Smooth muscle cell (in vitro differentiated cells): ENCODE data around the gene COQ8A. TPM values are rescaled to one million over a fixed set of nuclear protein-coding genes. Genes with fewer than 3 reads are reported as not detected.

ENCODE experiments used
- DNase-seq: peaks from one replicate; lab custom pipeline; 2025; ENCODE audit not compliant: unreplicated experiment; lab: John Stamatoyannopoulos, UW
- H2AFZ ChIP-seq: fragments of 200-600 bp; sonication (generic); 2 replicates; pipeline ENCODE4 v1.6.0; 2016; ENCODE audit warnings: antibody characterized with exemption, low read depth, mild to moderate bottlenecking
- H3F3A ChIP-seq: fragments of 200-600 bp; sonication (generic); 2 replicates; pipeline ENCODE4 v1.6.0; 2017; ENCODE audit warnings: antibody characterized with exemption, low read depth
- H3K27ac ChIP-seq: fragments of 200-600 bp; sonication (generic); 2 replicates; pipeline ENCODE4 v1.5.1; 2016; ENCODE audit warnings: low read depth, mild to moderate bottlenecking
- H3K27me3 ChIP-seq: fragments of 200-600 bp; sonication (generic); 2 replicates; pipeline ENCODE4 v1.6.1; 2016; ENCODE audit warnings: low read depth, mild to moderate bottlenecking
- H3K36me3 ChIP-seq: fragments of 200-600 bp; sonication (generic); 2 replicates; pipeline ENCODE4 v1.5.1; 2016; ENCODE audit warnings: low read depth
- H3K4me1 ChIP-seq: fragments of 200-600 bp; sonication (generic); 2 replicates; pipeline ENCODE4 v1.5.1; 2016; ENCODE audit warnings: low read depth
- H3K4me2 ChIP-seq: fragments of 200-600 bp; sonication (generic); 2 replicates; pipeline ENCODE4 v1.6.0; 2016; ENCODE audit warnings: mild to moderate bottlenecking
- H3K4me3 ChIP-seq: fragments of 200-600 bp; sonication (generic); 2 replicates; pipeline ENCODE4 v1.5.1; 2016; ENCODE audit warnings: mild to moderate bottlenecking
- H3K79me2 ChIP-seq: fragments of 200-600 bp; sonication (generic); 2 replicates; pipeline ENCODE4 v1.6.0; 2016; ENCODE audit warnings: low read depth, mild to moderate bottlenecking
- H3K9ac ChIP-seq: fragments of 200-600 bp; sonication (generic); 2 replicates; pipeline ENCODE4 v1.6.0; 2016; ENCODE audit warnings: low read depth
- H3K9me3 ChIP-seq: fragments of 200-600 bp; sonication (generic); replicated peaks from 2 replicates; pipeline ENCODE4 v1.5.1; 2016; ENCODE audit warnings: low read depth
- H4K20me1 ChIP-seq: fragments of 200-600 bp; sonication (generic); 2 replicates; pipeline ENCODE4 v1.6.0; 2016; ENCODE audit warnings: low read depth
- CTCF ChIP-seq: fragments of 200-600 bp; sonication (generic); IDR thresholded peaks from 2 replicates; pipeline ENCODE4 v1.5.1; 2017; ENCODE audit warnings: borderline replicate concordance, mild to moderate bottlenecking, antibody characterized with exemption; ENCODE audit not compliant: insufficient read depth, poor library complexity, severe bottlenecking
- WGBS: methylation state at CpG from one replicate; pipeline ENCODE4 v1.1.7; 2016; ENCODE audit warnings: low lambda C conversion rate; 5-methylcytosine and 5-hydroxymethylcytosine counted together
- polyA plus RNA-seq: library from polyadenylated mRNA; unstranded; fragments of >200 nt; fragmentation: Nextera tagmentation; extraction: Ambion mirVana; gene quantifications from 2 replicates; pipeline ENCODE4 v1.2.1, GENCODE V29; 2016
- total RNA-seq: library from RNA; depleted of rRNA; stranded (reverse); fragments of >200 nt; gene quantifications from 2 replicates; pipeline ENCODE4 v1.2.3, GENCODE V29; 2014

The COQ8A gene
- total and polyA plus RNA-seq, 2 experiments from 2014 or later = 3.1 to 3.4 TPM

GRCh38 chr1:226960944-226961765, 21.1 kb downstream of the COQ8A start:
- no peaks in the 10 kb centered on the region for H3K36me3 ChIP-seq
- no peak overlapping the region for H2AFZ ChIP-seq
- H3K4me2 ChIP-seq = no peak overlapping the region

GRCh38 chr1:226962421-226963391, 22.6 kb downstream of the COQ8A start:
- H3K4me1 ChIP-seq = no peaks in the 10 kb centered on the region
- no peak for TF ChIP-seq CTCF
- H2AFZ ChIP-seq = no peak overlapping the region
- H3K9ac ChIP-seq = no peak overlapping the region
- no peak overlapping the region for H3K4me3 ChIP-seq
- 93% methylated on average over 28 of the region's 28 CpGs for WGBS
- DNase-seq = no peak
- no peak overlapping the region for H3K4me2 ChIP-seq
- H3K36me3 ChIP-seq = no peaks in the 10 kb centered on the region
- H3K79me2 ChIP-seq = no peaks in the 10 kb centered on the region
- H3K27me3 ChIP-seq = no peaks in the 10 kb centered on the region
- H3F3A ChIP-seq = no peaks in the 10 kb centered on the region
- no peaks in the 10 kb centered on the region for H4K20me1 ChIP-seq
- H3K9me3 ChIP-seq = no peaks in the 10 kb centered on the region
- H3K27ac ChIP-seq = no peak overlapping the region

More at GRCh38 chr1:226960944-226961765, 21.1 kb downstream of the COQ8A start:
- DNase-seq = no peak
- H3K9ac ChIP-seq = no peak overlapping the region
- H3F3A ChIP-seq = no peaks in the 10 kb centered on the region
- H3K27me3 ChIP-seq = no peaks in the 10 kb centered on the region
- no peaks in the 10 kb centered on the region for H3K4me1 ChIP-seq
- no peaks in the 10 kb centered on the region for H3K9me3 ChIP-seq
- H3K79me2 ChIP-seq = no peaks in the 10 kb centered on the region
- no peak for TF ChIP-seq CTCF
- no peak overlapping the region for H3K27ac ChIP-seq
- WGBS = 91% methylated on average over 12 of the region's 13 CpGs
- H3K4me3 ChIP-seq = no peak overlapping the region
- no peaks in the 10 kb centered on the region for H4K20me1 ChIP-seq

GRCh38 chr1:226964068-226964425, 24.0 kb downstream of the COQ8A start:
- no peaks in the 10 kb centered on the region for H3F3A ChIP-seq
- no peaks in the 10 kb centered on the region for H3K4me1 ChIP-seq
- H3K36me3 ChIP-seq = no peaks in the 10 kb centered on the region
- H3K27ac ChIP-seq = no peak overlapping the region
- H2AFZ ChIP-seq = no peak overlapping the region
- no peaks in the 10 kb centered on the region for H3K9me3 ChIP-seq
- no peak overlapping the region for H3K4me2 ChIP-seq
- H4K20me1 ChIP-seq = no peaks in the 10 kb centered on the region
- no peaks in the 10 kb centered on the region for H3K27me3 ChIP-seq
- H3K4me3 ChIP-seq = no peak overlapping the region
- H3K9ac ChIP-seq = no peak overlapping the region
- TF ChIP-seq CTCF = no peak
- no peaks in the 10 kb centered on the region for H3K79me2 ChIP-seq
- DNase-seq = no peak
- 87% methylated on average over 6 of the region's 6 CpGs for WGBS
